HCT116 (cell line): ENCODE measurements around the gene TLCD3A. TPM values are rescaled to one million over a fixed set of nuclear protein-coding genes. Genes with fewer than 3 reads are reported as not detected.

Experiments used
- ATAC-seq: fragments of 200-7000 bp; cut with Tn5 transposase; 2 replicates; pipeline ENCODE4 v1.9.1; 2020; ENCODE audit warnings: mild to moderate bottlenecking, moderate library complexity
- BruUV-seq: library from RNA; stranded (reverse); fragments of 400-500 nt; replicated peaks from 2 replicates; lab custom pipeline; 2021; lab: Mats Ljungman, UMichigan
- CTCF ChIA-PET: fragments of 300-600 bp; sonication (Branson Sonifier 250); formaldehyde crosslinking; loops from one replicate; lab custom pipeline; 2021; ENCODE audit warnings: antibody characterized with exemption; lab: Charles Lee
- POLR2A ChIA-PET: fragments of 300-600, 350-600 bp; sonication (Branson Sonifier 250); formaldehyde crosslinking; loops from one replicate; lab custom pipeline; 2021; ENCODE audit warnings: antibody characterized with exemption; lab: Charles Lee
- RAD21 ChIA-PET, 2 experiments: fragments of 300-600 bp; sonication (Branson Sonifier 250); formaldehyde crosslinking; loops; one replicate each; lab custom pipeline; 2023; ENCODE audit warnings: low total read pairs in 2 of 2; ENCODE audit not compliant: uncharacterized antibody in 2 of 2, unreplicated experiment in 2 of 2, low non-redundant PET in 1 of 2; lab: Charles Lee
- DNase-seq: peaks from one replicate; pipeline ENCODE4 v3.0.0-alpha.2; 2010; ENCODE audit warnings: low read depth, low spot score
- H2AFZ ChIP-seq: fragments of 200-600 bp; shearing (Covaris generic), sonication (generic); 2 replicates; pipeline ENCODE4 v1.6.1; 2017; ENCODE audit warnings: low read depth, mixed run types, mixed read lengths, antibody characterized with exemption, low read length; ENCODE audit not compliant: poor library complexity, severe bottlenecking
- H3K27ac ChIP-seq: 2 replicates; pipeline ENCODE4 v1.5.1; 2012; ENCODE audit warnings: low read depth, low read length
- H3K27me3 ChIP-seq: fragments of 200-600 bp; sonication (generic); 2 replicates; pipeline ENCODE4 v1.6.1; 2016; ENCODE audit warnings: mixed run types, low read length, mixed read lengths; ENCODE audit not compliant: insufficient read depth
- H3K36me3 ChIP-seq, 2 experiments: fragments of 200-500 bp in 1 of 2; fragments of 200-600 bp in 1 of 2; sonication (Bioruptor generic) in 1 of 2; sonication (generic) in 1 of 2; 2 replicates each; pipeline versions ENCODE4 v1.5.1 to v1.6.1; 2014 to 2016; ENCODE audit warnings: low read length in 2 of 2, inconsistent platforms in 1 of 2, mixed read lengths in 1 of 2, mixed run types in 1 of 2; ENCODE audit not compliant: insufficient read depth in 2 of 2, control insufficient read depth in 1 of 2
- H3K4me1 ChIP-seq, 2 experiments: fragments of 200-600 bp in 1 of 2; sonication (generic) in 1 of 2; 2 replicates each; pipeline versions ENCODE4 v1.5.1 to v1.6.1; 2012 to 2017; ENCODE audit warnings: low read length in 2 of 2, inconsistent platforms in 1 of 2, mild to moderate bottlenecking in 1 of 2, mixed read lengths in 1 of 2, mixed run types in 1 of 2, moderate library complexity in 1 of 2; ENCODE audit not compliant: insufficient read depth in 2 of 2, control insufficient read depth in 1 of 2
- H3K4me2 ChIP-seq: fragments of 200-600 bp; sonication (generic); 2 replicates; pipeline ENCODE4 v1.6.1; 2017; ENCODE audit warnings: mixed run types, low read length, mixed read lengths
- H3K4me3 ChIP-seq, 2 experiments: fragments of 200-600 bp in 1 of 2; sonication (generic) in 1 of 2; replicated peaks in 1 of 2; 2 replicates each; pipeline ENCODE4 v1.5.1; 2011 to 2016; ENCODE audit warnings: low read length in 2 of 2, control low read depth in 1 of 2, low read depth in 1 of 2, mild to moderate bottlenecking in 1 of 2, mixed read lengths in 1 of 2, mixed run types in 1 of 2
- H3K79me2 ChIP-seq: fragments of 200-600 bp; sonication (generic); 2 replicates; pipeline ENCODE4 v1.6.1; 2017; ENCODE audit warnings: mild to moderate bottlenecking, mixed run types, low read length, moderate library complexity, mixed read lengths; ENCODE audit not compliant: insufficient read depth
- H3K9ac ChIP-seq: fragments of 200-600 bp; sonication (generic); 2 replicates; pipeline ENCODE4 v1.6.1; 2016; ENCODE audit warnings: low read length, mixed read lengths
- H3K9me2 ChIP-seq: fragments of 200-600 bp; sonication (generic), shearing (Covaris generic); 2 replicates; pipeline ENCODE4 v1.6.1; 2017; ENCODE audit warnings: mixed run types, mild to moderate bottlenecking, moderate library complexity; ENCODE audit not compliant: insufficient read depth
- H3K9me3 ChIP-seq, 2 experiments: fragments of 200-500 bp in 1 of 2; fragments of 200-600 bp in 1 of 2; sonication (Bioruptor generic) in 1 of 2; sonication (generic) in 1 of 2; 2 replicates each; pipeline ENCODE4 v1.6.1; 2014 to 2017; ENCODE audit warnings: low read length in 2 of 2, mixed read lengths in 2 of 2, inconsistent platforms in 1 of 2, low read depth in 1 of 2, mild to moderate bottlenecking in 1 of 2, mixed run types in 1 of 2, moderate library complexity in 1 of 2; ENCODE audit not compliant: control insufficient read depth in 1 of 2, insufficient read depth in 1 of 2
- H4K20me1 ChIP-seq: fragments of 200-600 bp; sonication (generic), shearing (Covaris generic); 2 replicates; pipeline ENCODE4 v1.6.1; 2017; ENCODE audit warnings: mixed run types, mild to moderate bottlenecking, moderate library complexity; ENCODE audit not compliant: insufficient read depth
- ATF3 ChIP-seq: IDR thresholded peaks from 2 replicates; pipeline ENCODE4 v1.6.1; 2012
- CEBPB ChIP-seq: IDR thresholded peaks from 2 replicates; pipeline ENCODE4 v1.6.1; 2012; ENCODE audit warnings: low read depth
- EGR1 ChIP-seq: IDR thresholded peaks from 2 replicates; pipeline ENCODE4 v1.6.1; 2012; ENCODE audit warnings: low read depth
- EZH2 ChIP-seq: fragments of 200-600 bp; sonication (generic); IDR thresholded peaks from 2 replicates; pipeline ENCODE4 v1.6.1; 2017; ENCODE audit warnings: antibody characterized with exemption, mixed run types
- EZH2phosphoT487 ChIP-seq: fragments of 200-600 bp; IDR thresholded peaks from 2 replicates; pipeline ENCODE4 v1.6.1; 2018; ENCODE audit warnings: antibody characterized with exemption, borderline replicate concordance
- POLR2AphosphoS5 ChIP-seq: IDR thresholded peaks from 2 replicates; pipeline ENCODE4 v1.6.1; 2011; ENCODE audit warnings: mild to moderate bottlenecking, low read depth, low read length, moderate library complexity
- RAD21 ChIP-seq: IDR thresholded peaks from 2 replicates; pipeline ENCODE4 v1.6.1; 2012; ENCODE audit warnings: low read depth, mild to moderate bottlenecking
- TCF7L2 ChIP-seq: IDR thresholded peaks from 2 replicates; pipeline ENCODE4 v1.7.0; 2011; ENCODE audit warnings: borderline replicate concordance, inconsistent platforms; ENCODE audit not compliant: insufficient read depth, insufficient read length; ENCODE audit errors: extremely low read depth
- YY1 ChIP-seq: IDR thresholded peaks from 2 replicates; pipeline ENCODE4 v1.6.1; 2011; ENCODE audit warnings: low read length, low read depth, moderate library complexity, mild to moderate bottlenecking; ENCODE audit not compliant: insufficient replicate concordance; ENCODE audit errors: extremely low read depth
- ZFX ChIP-seq: fragments of 450-650 bp; IDR thresholded peaks from 2 replicates; pipeline ENCODE4 v1.6.1; 2017
- intact Hi-C: fragments of 100-400 bp; cut with micrococcal nuclease; formaldehyde crosslinking; loops from 2 replicates; pipeline ENCODE4 v1.10.0; 2022
- total RNA-seq: library from RNA; stranded (reverse); gene quantifications from one replicate; pipeline ENCODE4 v1.2.1, GENCODE V29; 2021; ENCODE audit not compliant: unreplicated experiment
- TF ChIP-seq, protein P1 (sequence below), 3 experiments: fragments of 200-600 bp in 1 of 3; sonication (generic) in 1 of 3; IDR thresholded peaks in 2 of 3; conservative IDR thresholded peaks in 1 of 3; 2 replicates each; pipeline ENCODE4 v1.5.1; 2012 to 2017; ENCODE audit warnings: low read depth in 2 of 3, low read length in 2 of 3, antibody characterized with exemption in 1 of 3, borderline replicate concordance in 1 of 3, control low read depth in 1 of 3, mild to moderate bottlenecking in 1 of 3, mixed read lengths in 1 of 3, mixed run types in 1 of 3, moderate library complexity in 1 of 3; ENCODE audit not compliant: insufficient read depth in 1 of 3
- TF ChIP-seq, protein P2 (sequence below): IDR thresholded peaks from 2 replicates; pipeline ENCODE4 v1.6.1; 2011; ENCODE audit warnings: mild to moderate bottlenecking, low read length, moderate library complexity; ENCODE audit not compliant: insufficient replicate concordance; ENCODE audit errors: extremely low read depth
- TF ChIP-seq, protein P3 (sequence below): IDR thresholded peaks from 2 replicates; pipeline ENCODE4 v1.6.1; 2012
- TF ChIP-seq, protein P4 (sequence below): IDR thresholded peaks from 2 replicates; pipeline ENCODE4 v1.6.1; 2012; ENCODE audit warnings: low read depth

Gene TLCD3A
- total RNA-seq, 1 experiment from 2014 or later, result 26.0 TPM

- Histone ChIP-seq H3K4me2 (no peak overlapping the region), H3K4me3 (no peak overlapping the region), H2AFZ (no peak overlapping the region), H3K27me3 (no peaks in the 10 kb centered on the region), H3K9me3 (no peaks in the 10 kb centered on the region), H4K20me1 (no peaks in the 10 kb centered on the region), H3K9me2 (no peaks in the 10 kb centered on the region), H3K9ac (no peak overlapping the region), H3K36me3 (peaks cover 45 to 46% of the 10 kb centered on the region in 2 experiments), H3K4me1 (no peaks in the 10 kb centered on the region), H3K27ac (no peak overlapping the region), H3K79me2 (no peaks in the 10 kb centered on the region)
- ATAC-seq, result no peak
- ChIA-PET RAD21 (no interaction called here), POLR2A (no interaction called here), CTCF (interaction anchor here (1.1 kb wide), 1 partner anchor 214 kb away, joined by 3 read pairs; no protein-coding TSS in a partner anchor)
- intact Hi-C loops, result no loop called here
- DNase-seq, result no peak
- TF ChIP-seq, protein P1, sequence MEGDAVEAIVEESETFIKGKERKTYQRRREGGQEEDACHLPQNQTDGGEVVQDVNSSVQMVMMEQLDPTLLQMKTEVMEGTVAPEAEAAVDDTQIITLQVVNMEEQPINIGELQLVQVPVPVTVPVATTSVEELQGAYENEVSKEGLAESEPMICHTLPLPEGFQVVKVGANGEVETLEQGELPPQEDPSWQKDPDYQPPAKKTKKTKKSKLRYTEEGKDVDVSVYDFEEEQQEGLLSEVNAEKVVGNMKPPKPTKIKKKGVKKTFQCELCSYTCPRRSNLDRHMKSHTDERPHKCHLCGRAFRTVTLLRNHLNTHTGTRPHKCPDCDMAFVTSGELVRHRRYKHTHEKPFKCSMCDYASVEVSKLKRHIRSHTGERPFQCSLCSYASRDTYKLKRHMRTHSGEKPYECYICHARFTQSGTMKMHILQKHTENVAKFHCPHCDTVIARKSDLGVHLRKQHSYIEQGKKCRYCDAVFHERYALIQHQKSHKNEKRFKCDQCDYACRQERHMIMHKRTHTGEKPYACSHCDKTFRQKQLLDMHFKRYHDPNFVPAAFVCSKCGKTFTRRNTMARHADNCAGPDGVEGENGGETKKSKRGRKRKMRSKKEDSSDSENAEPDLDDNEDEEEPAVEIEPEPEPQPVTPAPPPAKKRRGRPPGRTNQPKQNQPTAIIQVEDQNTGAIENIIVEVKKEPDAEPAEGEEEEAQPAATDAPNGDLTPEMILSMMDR (IDR thresholded peaks at IDR 0.05 in 2 of 3, conservative IDR thresholded peaks at IDR 0.05 in 1 of 3; ENCODE audit: borderline replicate concordance in 1 of 3, insufficient read depth in 1 of 3, low read depth in 2 of 3, low read length in 2 of 3), result no peak
- TF ChIP-seq POLR2AphosphoS5, result no peak
- no peak for TF ChIP-seq TCF7L2
- TF ChIP-seq YY1, result no peak
- TF ChIP-seq, protein P2, sequence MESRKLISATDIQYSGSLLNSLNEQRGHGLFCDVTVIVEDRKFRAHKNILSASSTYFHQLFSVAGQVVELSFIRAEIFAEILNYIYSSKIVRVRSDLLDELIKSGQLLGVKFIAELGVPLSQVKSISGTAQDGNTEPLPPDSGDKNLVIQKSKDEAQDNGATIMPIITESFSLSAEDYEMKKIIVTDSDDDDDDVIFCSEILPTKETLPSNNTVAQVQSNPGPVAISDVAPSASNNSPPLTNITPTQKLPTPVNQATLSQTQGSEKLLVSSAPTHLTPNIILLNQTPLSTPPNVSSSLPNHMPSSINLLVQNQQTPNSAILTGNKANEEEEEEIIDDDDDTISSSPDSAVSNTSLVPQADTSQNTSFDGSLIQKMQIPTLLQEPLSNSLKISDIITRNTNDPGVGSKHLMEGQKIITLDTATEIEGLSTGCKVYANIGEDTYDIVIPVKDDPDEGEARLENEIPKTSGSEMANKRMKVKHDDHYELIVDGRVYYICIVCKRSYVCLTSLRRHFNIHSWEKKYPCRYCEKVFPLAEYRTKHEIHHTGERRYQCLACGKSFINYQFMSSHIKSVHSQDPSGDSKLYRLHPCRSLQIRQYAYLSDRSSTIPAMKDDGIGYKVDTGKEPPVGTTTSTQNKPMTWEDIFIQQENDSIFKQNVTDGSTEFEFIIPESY, result no peak
- TF ChIP-seq CEBPB, result no peak
- TF ChIP-seq, protein P3, sequence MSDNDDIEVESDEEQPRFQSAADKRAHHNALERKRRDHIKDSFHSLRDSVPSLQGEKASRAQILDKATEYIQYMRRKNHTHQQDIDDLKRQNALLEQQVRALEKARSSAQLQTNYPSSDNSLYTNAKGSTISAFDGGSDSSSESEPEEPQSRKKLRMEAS, result no peak
- no peak for TF ChIP-seq EZH2phosphoT487
- TF ChIP-seq ZFX, result no peak
- TF ChIP-seq, protein P4, sequence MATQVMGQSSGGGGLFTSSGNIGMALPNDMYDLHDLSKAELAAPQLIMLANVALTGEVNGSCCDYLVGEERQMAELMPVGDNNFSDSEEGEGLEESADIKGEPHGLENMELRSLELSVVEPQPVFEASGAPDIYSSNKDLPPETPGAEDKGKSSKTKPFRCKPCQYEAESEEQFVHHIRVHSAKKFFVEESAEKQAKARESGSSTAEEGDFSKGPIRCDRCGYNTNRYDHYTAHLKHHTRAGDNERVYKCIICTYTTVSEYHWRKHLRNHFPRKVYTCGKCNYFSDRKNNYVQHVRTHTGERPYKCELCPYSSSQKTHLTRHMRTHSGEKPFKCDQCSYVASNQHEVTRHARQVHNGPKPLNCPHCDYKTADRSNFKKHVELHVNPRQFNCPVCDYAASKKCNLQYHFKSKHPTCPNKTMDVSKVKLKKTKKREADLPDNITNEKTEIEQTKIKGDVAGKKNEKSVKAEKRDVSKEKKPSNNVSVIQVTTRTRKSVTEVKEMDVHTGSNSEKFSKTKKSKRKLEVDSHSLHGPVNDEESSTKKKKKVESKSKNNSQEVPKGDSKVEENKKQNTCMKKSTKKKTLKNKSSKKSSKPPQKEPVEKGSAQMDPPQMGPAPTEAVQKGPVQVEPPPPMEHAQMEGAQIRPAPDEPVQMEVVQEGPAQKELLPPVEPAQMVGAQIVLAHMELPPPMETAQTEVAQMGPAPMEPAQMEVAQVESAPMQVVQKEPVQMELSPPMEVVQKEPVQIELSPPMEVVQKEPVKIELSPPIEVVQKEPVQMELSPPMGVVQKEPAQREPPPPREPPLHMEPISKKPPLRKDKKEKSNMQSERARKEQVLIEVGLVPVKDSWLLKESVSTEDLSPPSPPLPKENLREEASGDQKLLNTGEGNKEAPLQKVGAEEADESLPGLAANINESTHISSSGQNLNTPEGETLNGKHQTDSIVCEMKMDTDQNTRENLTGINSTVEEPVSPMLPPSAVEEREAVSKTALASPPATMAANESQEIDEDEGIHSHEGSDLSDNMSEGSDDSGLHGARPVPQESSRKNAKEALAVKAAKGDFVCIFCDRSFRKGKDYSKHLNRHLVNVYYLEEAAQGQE, result no peak
- no peak for TF ChIP-seq RAD21
- no peak for TF ChIP-seq EZH2
- TF ChIP-seq ATF3, result no peak
- TF ChIP-seq EGR1, result no peak
- no TSS peak for BruUV-seq
Observed at GRCh38 chr17:767076-767475, 34.7 kb downstream of the TLCD3A start.
